ENCODE measurements around the gene PPP2R2C.

DNA sequence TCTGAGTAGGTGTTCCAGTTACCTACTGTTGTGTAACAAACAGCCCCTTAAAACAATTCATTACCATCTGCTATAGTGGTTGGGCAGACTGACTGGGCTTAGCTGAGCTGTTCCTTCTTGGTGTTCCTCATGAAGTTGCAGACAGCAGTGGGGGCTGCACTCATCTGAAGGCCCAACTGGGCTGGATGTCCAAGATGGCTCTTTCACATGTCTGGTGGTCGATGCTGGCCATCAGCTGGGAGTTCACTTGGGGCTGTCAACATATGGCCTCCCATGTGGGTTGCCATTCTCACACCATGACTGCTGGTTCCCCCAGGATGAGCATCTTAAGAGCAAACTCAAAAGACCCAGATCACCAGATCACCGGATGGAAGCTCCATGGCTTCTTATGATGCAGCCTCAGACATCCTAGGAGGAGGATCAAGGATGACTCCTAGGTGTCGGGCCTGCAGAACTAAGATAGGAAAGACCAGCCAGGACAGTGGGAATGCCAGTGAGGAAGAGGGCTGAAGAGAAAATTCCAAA lies 34.3 kb upstream of the PPP2R2C start:
- TF ChIP-seq, protein P1, sequence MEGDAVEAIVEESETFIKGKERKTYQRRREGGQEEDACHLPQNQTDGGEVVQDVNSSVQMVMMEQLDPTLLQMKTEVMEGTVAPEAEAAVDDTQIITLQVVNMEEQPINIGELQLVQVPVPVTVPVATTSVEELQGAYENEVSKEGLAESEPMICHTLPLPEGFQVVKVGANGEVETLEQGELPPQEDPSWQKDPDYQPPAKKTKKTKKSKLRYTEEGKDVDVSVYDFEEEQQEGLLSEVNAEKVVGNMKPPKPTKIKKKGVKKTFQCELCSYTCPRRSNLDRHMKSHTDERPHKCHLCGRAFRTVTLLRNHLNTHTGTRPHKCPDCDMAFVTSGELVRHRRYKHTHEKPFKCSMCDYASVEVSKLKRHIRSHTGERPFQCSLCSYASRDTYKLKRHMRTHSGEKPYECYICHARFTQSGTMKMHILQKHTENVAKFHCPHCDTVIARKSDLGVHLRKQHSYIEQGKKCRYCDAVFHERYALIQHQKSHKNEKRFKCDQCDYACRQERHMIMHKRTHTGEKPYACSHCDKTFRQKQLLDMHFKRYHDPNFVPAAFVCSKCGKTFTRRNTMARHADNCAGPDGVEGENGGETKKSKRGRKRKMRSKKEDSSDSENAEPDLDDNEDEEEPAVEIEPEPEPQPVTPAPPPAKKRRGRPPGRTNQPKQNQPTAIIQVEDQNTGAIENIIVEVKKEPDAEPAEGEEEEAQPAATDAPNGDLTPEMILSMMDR (conservative IDR thresholded peaks at IDR 0.05; ENCODE audit: low read depth in 2 of 2), result no peak
- TF ChIP-seq, protein P2, sequence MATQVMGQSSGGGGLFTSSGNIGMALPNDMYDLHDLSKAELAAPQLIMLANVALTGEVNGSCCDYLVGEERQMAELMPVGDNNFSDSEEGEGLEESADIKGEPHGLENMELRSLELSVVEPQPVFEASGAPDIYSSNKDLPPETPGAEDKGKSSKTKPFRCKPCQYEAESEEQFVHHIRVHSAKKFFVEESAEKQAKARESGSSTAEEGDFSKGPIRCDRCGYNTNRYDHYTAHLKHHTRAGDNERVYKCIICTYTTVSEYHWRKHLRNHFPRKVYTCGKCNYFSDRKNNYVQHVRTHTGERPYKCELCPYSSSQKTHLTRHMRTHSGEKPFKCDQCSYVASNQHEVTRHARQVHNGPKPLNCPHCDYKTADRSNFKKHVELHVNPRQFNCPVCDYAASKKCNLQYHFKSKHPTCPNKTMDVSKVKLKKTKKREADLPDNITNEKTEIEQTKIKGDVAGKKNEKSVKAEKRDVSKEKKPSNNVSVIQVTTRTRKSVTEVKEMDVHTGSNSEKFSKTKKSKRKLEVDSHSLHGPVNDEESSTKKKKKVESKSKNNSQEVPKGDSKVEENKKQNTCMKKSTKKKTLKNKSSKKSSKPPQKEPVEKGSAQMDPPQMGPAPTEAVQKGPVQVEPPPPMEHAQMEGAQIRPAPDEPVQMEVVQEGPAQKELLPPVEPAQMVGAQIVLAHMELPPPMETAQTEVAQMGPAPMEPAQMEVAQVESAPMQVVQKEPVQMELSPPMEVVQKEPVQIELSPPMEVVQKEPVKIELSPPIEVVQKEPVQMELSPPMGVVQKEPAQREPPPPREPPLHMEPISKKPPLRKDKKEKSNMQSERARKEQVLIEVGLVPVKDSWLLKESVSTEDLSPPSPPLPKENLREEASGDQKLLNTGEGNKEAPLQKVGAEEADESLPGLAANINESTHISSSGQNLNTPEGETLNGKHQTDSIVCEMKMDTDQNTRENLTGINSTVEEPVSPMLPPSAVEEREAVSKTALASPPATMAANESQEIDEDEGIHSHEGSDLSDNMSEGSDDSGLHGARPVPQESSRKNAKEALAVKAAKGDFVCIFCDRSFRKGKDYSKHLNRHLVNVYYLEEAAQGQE (IDR thresholded peaks at IDR 0.05; ENCODE audit: unreplicated experiment), result no peak
- TF ChIP-seq POLR2AphosphoS5 (IDR thresholded peaks at IDR 0.05; ENCODE audit: low read depth) (no peak), EZH2phosphoT487 (IDR thresholded peaks at IDR 0.05; ENCODE audit: unreplicated experiment) (no peak), EZH2 (IDR thresholded peaks at IDR 0.05; ENCODE audit: low read depth, unreplicated experiment) (no peak), JUNB (IDR thresholded peaks at IDR 0.05; ENCODE audit: unreplicated experiment) (no peak), CREB1 (CRISPR knock-in tag; IDR thresholded peaks at IDR 0.05; ENCODE audit: low read depth) (no peak), ZNF114 (CRISPR knock-in tag; IDR thresholded peaks at IDR 0.05) (no peak), NANOG (IDR thresholded peaks at IDR 0.05; ENCODE audit: borderline replicate concordance) (no peak), STAT1 (IDR thresholded peaks at IDR 0.05; ENCODE audit: unreplicated experiment) (no peak)
- TF ChIP-seq, protein P3, sequence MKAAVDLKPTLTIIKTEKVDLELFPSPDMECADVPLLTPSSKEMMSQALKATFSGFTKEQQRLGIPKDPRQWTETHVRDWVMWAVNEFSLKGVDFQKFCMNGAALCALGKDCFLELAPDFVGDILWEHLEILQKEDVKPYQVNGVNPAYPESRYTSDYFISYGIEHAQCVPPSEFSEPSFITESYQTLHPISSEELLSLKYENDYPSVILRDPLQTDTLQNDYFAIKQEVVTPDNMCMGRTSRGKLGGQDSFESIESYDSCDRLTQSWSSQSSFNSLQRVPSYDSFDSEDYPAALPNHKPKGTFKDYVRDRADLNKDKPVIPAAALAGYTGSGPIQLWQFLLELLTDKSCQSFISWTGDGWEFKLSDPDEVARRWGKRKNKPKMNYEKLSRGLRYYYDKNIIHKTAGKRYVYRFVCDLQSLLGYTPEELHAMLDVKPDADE (IDR thresholded peaks at IDR 0.05), result no peak

All from GM23338 (cell line).